Measurements from ENCODE around the gene THNSL1. TPM values are rescaled to one million over a fixed set of nuclear protein-coding genes. Genes with fewer than 3 reads are reported as not detected.

THNSL1 gene
- total and polyA plus RNA-seq, 9 of the 15 experiments (the other 6 are each of a cell fraction or from before 2014, with no cell fraction given): 4.5 to 8.6 (median 6.3) TPM

DNA sequence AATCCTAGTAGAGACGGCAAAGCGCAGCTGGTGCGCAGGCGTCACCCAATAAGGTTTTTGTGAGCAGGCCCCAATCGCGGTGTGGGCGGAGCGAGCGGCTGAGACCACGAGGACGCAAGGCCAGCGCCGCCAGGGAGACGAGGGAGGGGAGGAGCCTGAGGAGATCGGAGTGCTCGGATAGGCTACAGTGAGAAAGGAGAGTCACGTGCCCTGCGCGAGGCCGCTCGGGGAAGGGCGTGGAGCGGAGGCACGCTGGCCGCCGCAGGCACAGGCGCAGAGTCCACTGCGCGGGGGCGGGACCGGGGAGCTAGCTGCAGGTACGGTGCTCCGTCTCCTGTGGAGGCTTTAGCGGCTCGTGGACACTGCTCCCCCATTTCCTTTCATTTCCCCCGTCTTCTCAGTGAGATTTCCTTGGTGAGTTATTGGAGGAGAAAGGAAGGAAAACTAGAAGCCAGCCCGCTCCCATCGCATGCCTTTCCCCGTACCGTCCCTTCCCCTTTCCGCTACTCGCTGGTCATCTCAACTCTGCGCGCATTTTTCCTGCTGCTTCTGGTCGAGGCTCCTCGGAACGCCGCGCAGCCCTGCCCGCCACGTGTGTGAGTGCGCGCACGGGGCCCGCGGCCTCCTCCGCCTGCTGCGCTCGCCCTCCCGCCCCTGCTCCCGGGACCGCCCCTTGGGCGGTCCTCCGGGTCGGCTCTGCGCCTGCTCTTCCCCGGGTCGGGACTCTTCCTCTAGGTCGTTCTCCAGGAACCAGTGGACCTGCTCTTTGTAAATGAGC lies at the start of gene THNSL1 (continued):
- TF ChIP-seq, protein P1, sequence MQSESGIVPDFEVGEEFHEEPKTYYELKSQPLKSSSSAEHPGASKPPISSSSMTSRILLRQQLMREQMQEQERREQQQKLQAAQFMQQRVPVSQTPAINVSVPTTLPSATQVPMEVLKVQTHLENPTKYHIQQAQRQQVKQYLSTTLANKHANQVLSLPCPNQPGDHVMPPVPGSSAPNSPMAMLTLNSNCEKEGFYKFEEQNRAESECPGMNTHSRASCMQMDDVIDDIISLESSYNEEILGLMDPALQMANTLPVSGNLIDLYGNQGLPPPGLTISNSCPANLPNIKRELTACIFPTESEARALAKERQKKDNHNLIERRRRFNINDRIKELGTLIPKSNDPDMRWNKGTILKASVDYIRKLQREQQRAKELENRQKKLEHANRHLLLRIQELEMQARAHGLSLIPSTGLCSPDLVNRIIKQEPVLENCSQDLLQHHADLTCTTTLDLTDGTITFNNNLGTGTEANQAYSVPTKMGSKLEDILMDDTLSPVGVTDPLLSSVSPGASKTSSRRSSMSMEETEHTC (IDR thresholded peaks at IDR 0.05): peak; percentile 85
- TF ChIP-seq BACH1 (tag; IDR thresholded peaks at IDR 0.05) (no peak), JUNB (CRISPR knock-in tag; conservative IDR thresholded peaks at IDR 0.05) (no peak), MCM3 (IDR thresholded peaks at IDR 0.05) (no peak), SRSF7 (optimal IDR thresholded peaks at IDR 0.05; ENCODE audit: low read depth, low read length) (no peak), SMAD2 (IDR thresholded peaks at IDR 0.05; ENCODE audit: low read depth, low read length) (no peak), ZC3H11A (IDR thresholded peaks at IDR 0.05; ENCODE audit: low read depth, low read length) (no peak), ZNF75A (CRISPR knock-in tag; IDR thresholded peaks at IDR 0.05) (no peak), MAFK (IDR thresholded peaks at IDR 0.05; ENCODE audit: low read length) (no peak), KAT7 (CRISPR knock-in tag; IDR thresholded peaks at IDR 0.05; ENCODE audit: borderline replicate concordance) (peak; percentile 96), ZNF436 (CRISPR knock-in tag; IDR thresholded peaks at IDR 0.05) (no peak), RBM39 (optimal IDR thresholded peaks at IDR 0.05; ENCODE audit: low read depth, low read length) (no peak), CREB5 (CRISPR knock-in tag; IDR thresholded peaks at IDR 0.05) (no peak), HDAC1 (IDR thresholded peaks at IDR 0.05) (peak in 1 of 2 experiments; percentile 97; a peak in 2 of 4 replicates), ELK3 (CRISPR knock-in tag; IDR thresholded peaks at IDR 0.05) (no peak), CBFB (CRISPR knock-in tag; IDR thresholded peaks at IDR 0.05) (peak; percentile 85; the same call in 1 of the 2 replicates), MCM5 (IDR thresholded peaks at IDR 0.05; ENCODE audit: low read depth) (no peak), TEAD2 (tag; IDR thresholded peaks at IDR 0.05) (no peak), MYBL2 (IDR thresholded peaks at IDR 0.05; ENCODE audit: low read depth) (no peak), MYBL2 (CRISPR knock-in tag; IDR thresholded peaks at IDR 0.05; ENCODE audit: borderline replicate concordance) (no peak; the same call in 1 of the 2 replicates), SNRNP70 (optimal IDR thresholded peaks at IDR 0.05; ENCODE audit: low read depth, low read length) (no peak), LARP7 (IDR thresholded peaks at IDR 0.05) (no peak), GATAD2B (IDR thresholded peaks at IDR 0.05; ENCODE audit: borderline replicate concordance) (no peak), CBFA2T2 (conservative IDR thresholded peaks at IDR 0.05) (peak; percentile 79), RFX7 (CRISPR knock-in tag; IDR thresholded peaks at IDR 0.05) (no peak)
- TF ChIP-seq, protein P2, sequence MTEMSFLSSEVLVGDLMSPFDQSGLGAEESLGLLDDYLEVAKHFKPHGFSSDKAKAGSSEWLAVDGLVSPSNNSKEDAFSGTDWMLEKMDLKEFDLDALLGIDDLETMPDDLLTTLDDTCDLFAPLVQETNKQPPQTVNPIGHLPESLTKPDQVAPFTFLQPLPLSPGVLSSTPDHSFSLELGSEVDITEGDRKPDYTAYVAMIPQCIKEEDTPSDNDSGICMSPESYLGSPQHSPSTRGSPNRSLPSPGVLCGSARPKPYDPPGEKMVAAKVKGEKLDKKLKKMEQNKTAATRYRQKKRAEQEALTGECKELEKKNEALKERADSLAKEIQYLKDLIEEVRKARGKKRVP (CRISPR knock-in tag; IDR thresholded peaks at IDR 0.05): no peak
